ENCODE data around the gene FDXR.

The FDXR gene

DNA sequence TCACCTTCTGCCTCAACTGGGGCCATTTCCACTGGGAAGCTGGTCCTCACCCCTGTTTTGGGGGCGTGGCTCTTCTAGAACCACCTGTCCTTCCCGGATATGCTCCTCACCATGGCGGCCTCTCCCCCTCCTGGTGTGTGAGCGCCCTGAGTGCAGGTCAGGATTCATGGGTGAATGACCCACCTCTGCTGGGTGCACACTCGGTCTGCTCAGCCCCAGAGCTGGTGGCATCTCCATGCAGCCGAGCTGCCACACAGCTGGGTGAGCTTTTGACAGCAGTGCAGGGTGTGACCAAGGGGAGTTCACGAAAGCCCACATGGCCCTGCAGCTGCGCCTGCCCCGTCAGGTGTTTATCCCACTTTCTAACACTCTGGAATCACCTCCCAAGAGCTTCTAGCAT is 40.4 kb downstream of the FDXR start:
- no peak for DNase-seq

DNA sequence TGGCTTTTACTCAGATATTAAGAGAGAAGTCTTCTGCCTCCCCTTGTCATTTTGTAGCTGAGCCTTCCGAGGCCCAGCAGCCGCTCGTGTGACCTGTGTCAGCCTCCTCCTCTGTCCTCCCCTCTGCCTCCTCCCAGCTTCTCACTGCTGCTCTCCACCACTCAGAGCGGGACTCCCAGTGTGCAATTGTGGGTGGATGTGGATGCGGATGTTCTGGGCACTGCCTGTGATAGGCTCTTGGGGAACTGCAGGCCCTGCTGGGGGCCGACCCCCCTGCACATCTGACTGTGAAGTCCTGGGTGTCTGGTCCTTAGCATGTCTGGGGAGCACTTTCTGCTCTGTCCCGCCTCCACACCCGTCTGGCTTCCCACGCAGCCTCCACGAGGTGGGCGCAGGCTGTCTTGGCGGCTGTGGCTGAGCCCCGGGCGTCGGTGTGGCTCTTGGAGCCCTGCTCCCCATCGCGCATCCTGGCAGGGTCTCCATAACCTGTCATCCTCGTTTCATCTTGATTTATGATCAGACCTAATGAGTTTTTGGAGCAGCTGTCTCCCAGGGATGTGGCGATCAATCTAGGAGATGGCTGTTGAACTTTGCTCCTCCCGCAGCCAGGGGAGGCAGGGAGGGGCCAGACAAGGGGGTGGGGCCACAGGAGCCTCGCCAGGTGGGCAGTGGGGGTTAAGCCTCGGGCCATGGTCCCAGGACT is 41.2 kb downstream of the FDXR start:
- DNase-seq = no peak

DNA sequence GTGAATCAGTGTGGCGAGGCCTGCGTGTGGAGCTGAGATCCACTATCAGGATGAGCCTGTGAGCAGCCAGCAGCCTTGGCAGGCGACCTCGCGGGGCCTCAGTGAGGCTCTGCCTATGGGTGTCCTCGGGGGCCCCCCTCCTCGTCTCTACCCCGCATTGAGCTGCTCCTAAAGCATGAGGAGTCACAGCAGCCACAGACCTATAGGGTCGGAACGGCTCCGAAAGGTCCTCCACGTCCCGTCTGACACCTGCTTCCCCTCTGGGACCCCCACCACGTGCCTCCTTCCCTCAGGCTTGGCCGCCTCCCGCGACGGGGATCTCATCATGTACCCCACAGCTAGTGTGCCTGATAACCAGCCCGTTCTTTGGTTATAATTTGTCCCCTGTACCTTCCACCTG is 41.9 kb downstream of the FDXR start:
- DNase-seq = no peak

DNA sequence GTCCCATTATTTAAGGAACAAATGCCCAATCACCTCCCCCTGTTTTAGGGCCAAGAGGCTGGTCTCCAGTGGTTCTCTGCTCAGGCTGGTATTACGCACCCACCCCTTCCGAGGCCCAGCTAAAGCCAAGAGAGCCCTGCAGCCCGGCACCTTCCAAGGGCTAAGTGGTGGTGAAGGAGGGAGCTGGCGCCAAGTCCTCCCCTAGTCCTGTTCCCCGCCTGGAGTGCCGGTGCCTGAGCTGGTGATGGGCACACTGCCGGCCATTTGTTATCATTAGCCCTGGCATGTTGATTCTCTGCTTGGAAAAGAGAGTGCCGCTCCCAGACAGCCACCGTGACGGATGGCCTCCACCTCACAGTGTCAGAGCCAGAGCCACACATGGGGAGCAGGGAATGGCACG is 45.0 kb downstream of the FDXR start:
- no peak for DNase-seq

DNA sequence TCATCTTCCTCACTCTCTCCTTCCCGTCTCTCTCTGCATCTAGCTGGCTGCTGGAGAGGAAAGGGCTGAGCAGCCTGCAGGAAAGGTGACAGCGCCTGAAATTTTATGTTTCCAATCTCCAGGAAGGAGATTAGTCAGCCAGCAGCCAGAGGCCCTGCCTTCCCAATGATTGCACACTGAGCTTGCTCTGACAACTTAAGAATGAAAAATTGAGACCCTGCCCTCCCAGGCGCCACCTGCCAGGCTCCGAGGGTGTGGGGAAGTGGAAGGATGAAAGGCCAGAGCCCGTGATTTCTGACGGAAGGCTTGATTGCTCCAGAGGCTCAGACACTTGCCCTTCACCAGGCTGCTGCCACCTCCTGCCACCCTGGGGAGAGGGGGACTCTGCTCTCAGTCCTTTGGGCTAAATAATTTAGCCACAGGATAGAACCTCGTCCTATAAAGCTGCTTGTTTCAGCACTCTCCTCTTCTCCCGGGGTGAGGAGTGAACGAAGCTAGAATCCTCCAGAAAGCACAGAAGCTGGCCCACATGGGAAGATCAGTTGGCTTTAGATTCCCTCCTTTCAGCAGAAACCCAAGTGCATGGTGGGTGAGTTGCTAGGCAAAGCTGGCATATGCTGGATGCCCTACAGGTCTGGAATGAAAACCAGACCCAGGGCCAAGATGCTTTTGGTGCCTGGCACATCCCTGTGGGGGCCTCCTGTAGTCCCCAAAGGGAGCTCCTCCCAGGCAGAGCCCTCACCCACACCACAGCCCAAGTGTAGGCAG is 46.7 kb downstream of the FDXR start:
- DNase-seq = no peak

DNA sequence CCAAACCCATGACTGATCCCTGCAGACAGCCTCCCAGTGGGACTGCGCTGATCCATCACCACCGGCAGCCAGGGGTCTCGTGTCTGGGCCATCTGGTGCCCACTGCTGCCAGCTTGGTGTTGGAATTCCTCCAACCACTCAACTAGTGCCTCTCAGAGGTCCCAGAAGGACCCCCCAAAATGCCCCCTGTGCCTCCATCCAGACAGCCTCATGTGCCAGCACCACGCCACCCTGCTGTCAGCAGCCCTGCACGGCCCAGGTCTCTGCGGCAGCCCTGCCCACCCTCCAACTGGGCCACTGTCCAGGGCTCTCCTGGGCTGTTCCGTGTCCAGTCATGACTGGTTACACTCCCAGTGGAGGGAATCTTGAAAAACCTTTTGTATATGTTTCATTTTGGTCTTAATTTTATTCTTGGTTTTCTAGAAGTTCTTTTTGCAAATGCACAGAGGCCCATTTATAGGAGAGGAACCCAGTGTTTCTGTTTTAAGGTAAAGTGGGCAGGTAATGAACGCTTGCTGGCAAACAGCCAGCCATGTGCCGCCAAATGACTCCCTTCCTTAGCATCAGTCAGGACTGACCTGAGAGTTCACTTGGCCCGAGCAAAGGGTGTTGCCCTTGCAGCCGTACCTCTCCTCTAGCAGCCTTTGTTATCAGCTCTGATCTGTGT is 47.7 kb downstream of the FDXR start:
- no peak for DNase-seq

DNA sequence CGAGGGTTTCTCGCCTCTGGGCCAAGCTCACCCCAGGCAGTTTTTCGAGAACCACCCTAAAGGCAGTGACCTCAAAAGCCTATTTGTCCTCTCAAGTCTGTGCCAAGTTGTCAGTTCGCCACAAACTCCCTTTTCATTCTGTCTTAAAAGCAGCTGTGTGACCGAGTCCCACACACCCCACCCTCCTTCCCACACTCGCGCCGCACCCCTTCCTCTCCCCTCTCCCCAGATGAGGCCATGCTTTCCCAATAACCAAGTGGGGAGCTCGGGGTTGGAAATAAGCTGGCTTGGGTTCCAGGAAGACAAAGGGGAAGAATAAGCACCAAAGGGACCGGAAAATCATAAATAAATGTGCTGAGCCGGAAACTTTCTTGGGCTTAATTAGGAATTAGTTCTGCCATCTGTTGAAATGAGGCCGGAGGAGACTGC is 49.8 kb downstream of the FDXR start:
- no peak for DNase-seq

DNA sequence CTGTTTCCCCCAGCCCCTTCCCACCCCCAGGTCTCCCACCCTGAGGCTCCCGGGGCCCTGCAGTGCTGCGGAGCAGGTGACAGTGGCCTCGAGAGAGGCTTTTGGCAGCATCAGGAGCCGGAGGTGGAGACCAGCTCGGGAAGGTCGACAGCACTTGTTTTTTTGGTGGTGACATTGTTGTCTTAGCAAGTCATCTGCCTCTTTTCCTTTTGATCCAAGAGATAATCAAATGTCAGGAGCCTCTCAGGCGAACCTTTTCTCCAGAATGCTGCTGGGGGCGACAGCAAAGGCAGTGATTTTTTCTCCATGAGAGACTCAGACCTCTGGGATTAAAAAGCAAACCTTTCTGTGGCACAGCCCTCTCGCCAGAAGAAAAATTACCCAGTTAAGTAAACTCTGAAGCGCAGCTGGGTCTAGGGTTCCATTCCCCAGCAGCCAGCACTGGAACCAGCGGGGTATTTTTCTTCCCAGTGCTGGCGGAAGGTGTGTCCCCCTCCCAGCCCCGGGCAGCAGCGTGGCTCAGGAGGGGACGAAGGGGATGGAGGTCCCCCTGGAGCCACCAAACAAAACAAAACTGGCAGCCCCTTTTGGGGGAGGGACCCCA is 50.4 kb downstream of the FDXR start:
- no peak for DNase-seq

DNA sequence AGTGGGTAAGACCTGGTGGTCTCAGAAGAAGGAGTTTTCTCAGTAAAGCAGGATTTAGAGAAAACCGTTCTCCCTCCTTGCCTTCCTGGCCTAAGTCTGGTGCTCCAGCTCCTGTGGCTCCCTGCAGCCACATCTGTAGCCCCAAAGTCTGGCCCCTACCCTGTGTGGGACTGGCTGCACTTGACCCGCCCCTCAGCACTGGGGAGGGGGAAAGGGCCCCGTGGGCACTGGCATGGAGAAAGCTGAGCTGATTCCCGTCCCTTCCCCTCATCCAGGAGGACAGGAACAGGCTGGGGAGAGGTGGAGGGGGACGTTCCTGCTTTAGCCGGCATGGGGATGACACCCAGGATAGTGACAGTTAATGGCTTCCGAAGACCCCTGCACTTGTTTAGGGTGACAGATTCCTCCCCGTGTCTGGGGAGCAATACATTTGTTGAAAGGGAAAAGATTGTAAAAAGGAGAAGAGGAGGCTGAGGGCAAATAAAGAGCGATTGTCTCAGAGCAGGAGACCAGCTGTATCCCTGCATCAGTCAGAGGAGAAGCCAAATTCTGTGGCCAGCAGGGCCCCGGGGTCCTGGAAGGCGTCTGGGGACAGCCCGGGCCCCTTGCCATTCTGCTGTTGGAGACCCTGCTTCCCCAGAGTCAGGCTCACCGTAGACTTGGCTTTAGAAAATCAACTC is 51.0 kb downstream of the FDXR start:
- DNase-seq = no peak

DNA sequence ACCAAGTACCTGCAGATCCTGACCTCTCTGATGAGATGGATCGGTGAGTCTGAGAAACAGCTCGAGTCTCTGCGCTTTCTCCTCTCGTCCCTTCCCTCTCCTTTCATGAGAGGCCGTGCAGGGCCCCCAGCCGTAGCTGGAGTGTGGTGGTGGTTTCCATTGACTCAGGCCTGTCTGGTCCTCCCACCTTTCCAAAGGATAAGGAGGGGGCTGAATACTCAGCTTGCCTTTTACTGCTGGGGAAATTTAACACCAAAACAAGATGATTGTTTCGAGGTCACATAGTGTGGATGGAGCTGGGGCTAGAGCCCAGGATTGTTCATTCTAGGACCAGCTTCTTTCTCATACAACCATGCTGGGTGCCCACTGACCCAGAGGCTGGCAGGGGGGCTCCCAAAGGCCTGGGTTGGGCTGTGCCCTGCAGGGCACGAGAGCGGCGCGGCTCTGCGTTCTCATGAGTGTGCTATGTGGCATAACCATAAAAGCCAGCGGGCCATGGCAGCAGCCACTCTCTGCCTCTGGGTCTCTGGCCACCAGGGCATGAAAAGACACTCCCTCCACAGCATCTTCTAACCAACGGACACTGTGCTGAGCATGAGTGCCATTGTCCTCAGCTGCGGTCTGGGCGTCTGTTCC is 52.9 kb downstream of the FDXR start:
- DNase-seq = no peak

DNA sequence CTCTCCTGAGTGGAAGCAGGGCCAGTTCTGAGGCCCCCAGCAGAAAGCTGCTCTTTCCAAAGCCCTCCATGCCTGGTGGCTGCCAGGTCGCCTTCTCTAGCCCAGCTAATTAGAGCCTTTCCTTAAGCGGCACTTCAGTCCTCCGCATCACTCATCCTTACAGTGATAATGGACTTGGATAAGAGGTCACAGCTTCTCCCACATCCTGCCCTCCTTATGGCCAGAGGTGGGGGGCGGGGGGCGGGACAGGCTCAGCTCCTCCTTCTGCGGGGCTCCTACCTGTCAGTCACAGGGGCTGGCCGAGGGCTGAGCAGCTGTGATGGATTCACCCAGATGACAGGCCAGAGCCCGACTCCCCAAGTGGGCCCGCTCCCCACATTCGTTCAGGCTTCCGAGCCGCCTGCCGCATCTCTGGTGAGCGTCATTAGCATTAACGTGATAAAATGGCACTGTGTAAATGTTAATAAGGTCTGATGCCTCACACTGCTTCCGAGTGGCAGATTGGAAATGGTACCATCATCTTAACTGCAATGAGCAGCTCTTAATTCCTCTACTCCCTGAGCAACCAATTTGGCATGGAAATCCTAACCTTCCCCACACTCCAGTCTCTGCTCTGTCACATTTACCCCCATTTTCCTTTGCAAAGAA is 54.4 kb downstream of the FDXR start:
- DNase-seq = no peak

DNA sequence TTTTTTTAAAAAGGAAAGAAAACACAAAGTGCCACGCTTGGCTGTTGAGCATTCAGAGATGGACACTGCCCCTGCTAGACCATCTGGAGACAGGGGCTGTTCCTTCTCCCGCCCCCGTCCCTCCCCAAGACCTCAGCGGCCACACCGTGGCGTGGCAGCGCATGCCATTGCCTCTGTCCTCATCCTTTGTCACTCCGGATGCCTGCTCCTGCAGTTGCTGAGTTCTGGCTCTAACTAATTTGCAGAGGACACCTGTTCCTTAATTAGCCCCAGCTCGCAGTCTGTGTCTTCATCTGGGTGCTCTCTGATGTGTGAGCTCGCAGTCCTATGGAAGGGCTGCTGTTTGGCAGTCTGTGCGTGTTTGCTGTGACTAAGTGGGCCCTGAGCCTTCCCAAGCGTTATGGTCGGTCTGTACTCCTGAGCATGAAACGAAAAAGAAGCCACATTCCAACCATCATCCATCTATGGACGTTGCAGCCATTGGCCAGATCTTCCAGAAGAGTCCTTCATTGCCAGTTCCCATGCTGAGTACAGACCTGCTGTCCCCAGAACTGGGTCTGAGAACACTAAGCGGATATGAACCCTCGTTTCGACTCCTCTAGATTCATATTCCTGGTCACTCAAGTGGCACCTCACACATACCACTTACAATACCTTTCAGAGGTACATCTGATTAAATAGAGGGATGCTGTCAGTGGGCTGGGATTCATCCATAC is 55.7 kb downstream of the FDXR start:
- peak; percentile 29 for DNase-seq

DNA sequence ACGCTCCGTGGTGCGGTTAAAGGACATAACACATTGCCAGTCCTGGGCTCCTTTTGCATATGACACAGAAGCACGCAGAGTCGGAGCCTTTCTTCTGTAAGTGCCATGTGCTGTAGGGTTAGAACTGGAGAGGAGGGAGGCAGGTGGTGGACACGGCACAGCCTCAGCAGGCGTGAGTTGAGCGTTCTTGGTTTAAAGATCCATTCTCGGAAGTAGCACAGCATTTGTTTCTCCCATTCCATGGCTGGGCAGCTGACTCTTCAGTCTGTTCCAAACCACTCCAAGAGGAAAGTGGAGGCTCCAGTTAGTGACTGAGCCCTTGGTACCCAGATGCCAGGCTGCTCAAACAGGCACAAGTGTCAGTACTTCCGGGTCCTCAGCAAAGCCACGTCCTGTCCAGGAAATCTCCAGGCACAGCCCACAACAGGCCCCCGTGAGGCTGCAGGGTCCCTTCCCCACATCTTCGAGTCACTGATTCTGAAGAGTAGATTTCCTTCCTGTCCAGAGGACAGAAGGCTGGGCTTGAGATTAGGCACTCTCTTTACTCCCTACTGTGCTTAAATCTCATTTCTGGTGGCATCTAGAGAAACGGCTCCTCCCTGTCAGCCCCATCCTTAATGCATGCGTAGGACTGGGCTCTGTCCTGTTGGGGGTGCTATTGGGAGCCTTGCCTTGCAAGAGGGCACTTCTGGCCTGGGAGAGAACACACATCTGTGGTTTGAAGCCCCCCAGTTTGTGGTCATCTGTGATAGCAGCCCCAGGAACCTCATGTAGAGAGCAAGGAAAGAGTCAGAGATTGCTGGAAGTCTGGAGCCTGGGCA is 57.0 kb downstream of the FDXR start:
- no peak for DNase-seq

DNA sequence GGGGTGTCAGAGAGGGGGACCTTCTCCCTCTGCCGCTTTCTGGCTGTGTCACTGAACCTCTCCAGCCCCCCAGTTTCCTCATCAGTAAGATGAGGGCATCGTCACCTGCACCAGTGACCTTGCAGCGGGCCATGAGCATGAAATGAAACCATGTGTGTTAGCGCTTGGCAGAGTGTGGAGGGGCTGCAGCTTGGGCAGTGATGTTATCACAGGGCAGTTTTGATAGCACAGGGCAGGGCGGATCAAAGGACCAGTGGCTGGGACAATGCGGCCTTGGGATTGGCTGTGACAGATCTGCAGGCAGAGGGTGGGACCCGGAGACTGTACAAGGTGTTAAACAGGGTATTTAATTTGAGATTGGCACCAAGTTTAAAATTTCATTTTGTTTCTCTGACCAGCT is 57.7 kb downstream of the FDXR start:
- DNase-seq = no peak

DNA sequence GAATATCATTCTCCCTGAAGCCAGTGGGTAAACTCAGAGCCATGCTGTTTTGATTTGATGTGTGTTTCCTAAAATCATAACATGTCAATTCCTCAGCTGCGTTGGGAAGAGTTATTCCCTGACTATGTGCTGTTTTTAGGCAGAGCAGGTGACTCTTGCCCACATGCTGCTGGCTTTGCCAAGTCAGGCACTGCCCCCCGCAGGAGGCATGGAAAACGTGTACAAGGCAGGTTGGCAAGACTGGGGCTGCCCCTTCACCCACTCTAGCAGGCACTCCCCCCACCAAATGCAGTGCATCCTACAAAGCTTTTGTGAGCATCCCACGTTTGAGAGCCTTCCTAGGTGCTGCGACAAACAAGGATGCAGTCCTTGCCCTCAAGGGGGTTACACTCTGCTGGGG is 58.3 kb downstream of the FDXR start:
- no peak for DNase-seq
